Left lobe of liver (tissue), 2 donors: ENCODE data around the gene ANTXR2. TPM values are rescaled to one million over a fixed set of nuclear protein-coding genes. Genes with fewer than 3 reads are reported as not detected.
"Not testable (repeated sequence)": the region's sequence is repeated elsewhere in the genome, so short reads cannot be mapped to it uniquely, and the experiment has no call there.

ENCODE experiments used
- ATAC-seq: fragments of 200-7000 bp; cut with Tn5 transposase; one replicate; pipeline ENCODE4 v1.9.1; 2020; ENCODE audit warnings: mild to moderate bottlenecking, moderate library complexity
- DNase-seq: peaks from one replicate; pipeline ENCODE4 v3.0.0-alpha.2; 2020; ENCODE audit warnings: low spot score
- total RNA-seq: library from RNA; stranded (reverse); gene quantifications from one replicate; pipeline ENCODE4 v1.2.1, GENCODE V29; 2021
- donor health status: DM: no; HTN: no; CAD: no; lungs with moderate emphysema.
- donor health status: DM: no; HTN: yes; CAD: no.

The ANTXR2 gene
- total RNA-seq, 1 donor from 2014 or later = 31.9 TPM

DNA sequence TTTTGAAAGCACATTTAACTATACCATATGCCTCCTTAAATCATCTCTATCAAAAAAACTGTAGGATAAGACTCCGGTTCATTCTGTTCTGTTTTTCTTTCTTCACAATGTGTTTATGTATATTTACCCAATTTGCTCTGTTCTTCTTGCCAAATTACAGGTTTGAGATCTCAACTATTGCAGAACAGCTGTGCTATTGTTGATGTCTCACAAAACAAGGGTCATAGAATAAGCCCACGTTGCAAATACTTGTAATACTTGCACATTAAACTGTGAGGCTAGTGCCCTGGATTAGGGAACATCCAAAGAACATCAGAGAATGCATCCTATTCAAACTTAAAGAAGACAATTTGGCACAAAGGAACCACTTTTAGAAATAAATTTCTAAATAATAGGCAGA lies 45.4 kb downstream of the ANTXR2 start:
- no peak for DNase-seq
- ATAC-seq = no peak

DNA sequence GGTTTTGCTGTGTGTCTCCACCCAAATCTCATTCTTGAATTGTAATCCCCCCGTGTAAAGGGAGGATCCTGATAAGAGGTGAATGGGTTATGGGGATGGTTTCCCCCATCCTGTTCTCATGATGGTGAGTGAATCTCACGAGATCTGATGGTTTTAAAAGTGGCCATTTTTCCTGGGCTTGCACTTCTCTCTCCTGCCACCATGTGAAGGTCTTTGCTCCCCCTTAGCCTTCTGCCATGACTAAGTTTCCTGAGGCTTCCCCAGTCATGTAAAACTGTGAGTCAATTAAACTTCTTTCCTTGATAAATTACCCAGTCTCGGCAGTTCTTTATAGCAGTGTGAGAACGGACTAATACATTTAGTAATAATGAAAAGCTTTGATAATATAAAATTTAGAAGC lies 46.9 kb downstream of the ANTXR2 start:
- DNase-seq (no peak), ATAC-seq (no peak)

DNA sequence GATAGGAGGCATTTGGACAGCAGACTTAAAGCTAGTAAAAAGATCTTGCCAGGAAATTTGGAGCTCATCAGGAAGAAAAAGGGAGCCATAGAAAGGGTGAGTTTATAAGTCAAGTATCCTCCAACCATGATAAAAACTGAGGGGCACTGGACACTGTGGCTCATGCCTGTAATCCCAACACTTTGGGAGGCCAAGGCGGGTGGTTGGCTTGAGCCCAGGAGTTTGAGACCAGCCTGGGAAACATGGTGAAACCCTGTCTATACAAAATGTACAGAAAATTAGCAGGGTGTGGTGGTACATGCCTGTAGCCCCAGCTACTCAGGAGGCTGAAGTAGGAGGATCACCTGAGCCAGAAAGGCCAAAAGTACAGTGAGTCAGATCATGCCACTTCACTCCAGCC lies 48.7 kb downstream of the ANTXR2 start:
- no peak for DNase-seq
- no peak for ATAC-seq

DNA sequence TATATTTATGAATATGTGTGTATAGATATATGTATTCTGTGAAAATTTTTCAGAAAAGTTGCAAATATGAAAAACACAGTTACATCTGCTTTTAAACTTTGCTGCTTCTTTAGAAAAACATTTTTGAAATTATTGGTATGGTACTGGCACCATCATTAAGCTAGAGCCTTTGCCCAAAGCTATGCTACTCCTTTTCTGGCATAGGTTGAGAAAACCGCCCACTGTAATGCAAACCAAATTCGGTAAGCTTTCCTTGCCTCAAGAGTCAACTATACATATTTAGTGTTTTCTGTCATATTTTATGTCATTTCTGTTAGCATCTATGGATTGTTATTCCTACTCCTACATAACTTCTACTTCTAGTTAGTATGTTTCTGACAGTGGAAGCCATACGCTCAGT lies 50.7 kb downstream of the ANTXR2 start:
- ATAC-seq (no peak), DNase-seq (no peak)

GRCh38 chr4:80017125-80017854 lies 55.7 kb downstream of the ANTXR2 start:
- ATAC-seq (no peak), DNase-seq (no peak)

GRCh38 chr4:80016506-80016905 lies 56.5 kb downstream of the ANTXR2 start:
- DNase-seq (no peak), ATAC-seq (no peak)

DNA sequence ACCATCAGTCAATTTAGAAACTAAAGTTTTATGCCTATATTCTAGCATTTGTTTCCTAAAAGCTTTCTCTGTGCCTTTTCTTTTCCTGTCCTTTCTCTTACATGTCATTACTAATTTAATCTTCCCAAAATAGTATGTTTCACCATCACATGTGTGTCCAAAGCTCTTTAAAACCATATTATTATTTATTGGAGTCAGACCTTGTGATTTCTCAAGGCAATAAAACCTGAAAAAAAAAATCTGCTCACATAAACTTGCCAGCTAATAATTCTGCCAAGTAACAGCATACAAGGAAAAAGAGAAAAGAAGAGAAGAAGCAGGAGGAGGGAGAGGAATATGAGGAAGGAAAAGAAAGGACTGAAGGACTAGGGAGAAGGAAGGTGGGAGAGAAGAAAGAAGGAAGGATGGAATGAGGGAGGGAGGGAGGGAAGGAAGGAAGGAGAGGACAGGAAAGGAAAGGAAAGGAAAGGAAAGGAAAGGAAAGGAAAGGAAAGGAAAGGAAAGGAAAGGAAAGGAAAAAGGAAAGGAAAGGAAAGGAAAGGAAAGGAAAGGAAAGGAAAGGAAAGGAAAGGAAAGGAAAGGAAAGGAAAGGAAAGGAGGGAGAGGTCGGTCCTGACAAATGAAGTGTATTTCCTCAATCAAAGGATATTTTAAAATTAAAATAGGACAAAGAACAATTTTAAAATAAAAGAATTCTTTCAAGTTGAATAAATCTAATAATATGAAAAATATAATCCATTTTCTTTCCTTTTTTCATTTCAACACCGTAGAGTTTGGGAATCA lies 57.4 kb downstream of the ANTXR2 start:
- DNase-seq (no peak), ATAC-seq (no peak)

GRCh38 chr4:80014531-80014930 lies 58.5 kb downstream of the ANTXR2 start:
- ATAC-seq = no peak
- DNase-seq = no peak

DNA sequence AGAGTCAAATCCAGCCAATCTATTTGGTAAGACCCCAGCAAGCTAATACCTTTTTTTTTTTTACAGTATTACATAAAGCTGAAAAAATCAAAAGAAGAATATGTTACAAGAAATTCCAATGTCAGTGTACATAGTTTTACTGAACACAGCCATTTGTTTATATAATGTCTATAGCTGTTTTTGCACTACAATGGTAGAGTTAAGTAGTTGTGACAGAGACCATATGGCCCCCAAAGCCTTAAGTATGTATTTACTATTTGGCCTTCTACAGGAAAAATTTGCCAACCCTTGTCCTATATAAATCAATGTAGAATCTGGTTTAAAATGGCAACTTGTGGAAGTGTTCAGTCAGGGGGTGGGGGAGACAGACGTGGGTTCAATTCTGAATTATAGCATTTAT lies 60.7 kb downstream of the ANTXR2 start:
- ATAC-seq = no peak
- DNase-seq = no peak

- ATAC-seq (peak; percentile 59), DNase-seq (no peak)
Measured at GRCh38 chr4:80011636-80012236, 61.3 kb downstream of the ANTXR2 start.

DNA sequence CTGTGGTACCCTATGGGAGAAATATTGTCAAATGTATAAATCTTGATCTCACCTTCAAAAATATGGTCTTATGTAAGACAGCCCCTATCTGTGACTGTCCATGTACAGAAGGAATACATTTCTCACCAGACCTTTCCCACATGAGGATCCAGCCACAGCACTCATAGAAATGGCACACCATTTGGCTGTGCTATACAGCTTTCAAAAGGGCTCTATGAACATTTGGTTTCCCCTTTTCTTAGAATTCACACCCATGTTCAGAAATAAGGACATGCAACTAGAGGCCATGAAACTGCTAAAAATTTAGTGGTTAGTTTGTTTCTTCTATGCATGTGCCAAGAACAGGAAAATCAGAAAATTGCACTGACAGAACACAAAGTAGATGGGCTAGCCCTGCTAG lies 62.7 kb downstream of the ANTXR2 start:
- no peak for DNase-seq
- no peak for ATAC-seq

GRCh38 chr4:80009806-80010205 lies 63.2 kb downstream of the ANTXR2 start:
- DNase-seq = no peak
- ATAC-seq = no peak

- ATAC-seq (no peak), DNase-seq (no peak)
Measured at GRCh38 chr4:80008971-80009370, 64.1 kb downstream of the ANTXR2 start.

DNA sequence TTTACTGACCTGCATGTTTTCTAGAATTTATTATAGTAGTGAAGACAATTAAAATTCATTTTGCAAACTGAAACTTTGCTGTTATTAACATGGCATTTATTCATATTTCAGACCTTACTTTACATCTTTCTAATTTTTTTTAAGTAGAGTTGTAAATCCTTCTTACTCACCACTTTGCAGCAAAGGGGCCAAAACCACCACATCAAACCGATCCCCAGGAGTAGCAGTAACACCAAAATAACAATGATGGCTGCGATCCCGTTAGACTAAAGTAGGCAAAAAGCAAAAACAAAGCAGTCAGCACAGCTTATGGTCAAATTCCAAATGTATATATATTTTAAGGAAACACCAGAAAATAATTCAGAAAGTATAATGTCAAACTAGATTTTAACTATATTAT lies 64.7 kb downstream of the ANTXR2 start:
- ATAC-seq (no peak), DNase-seq (no peak)

GRCh38 chr4:80007745-80008149 lies 65.3 kb downstream of the ANTXR2 start:
- ATAC-seq (no peak), DNase-seq (no peak)

- DNase-seq = no peak
- peak; percentile 92 for ATAC-seq
Measured at GRCh38 chr4:80006935-80007744, 65.9 kb downstream of the ANTXR2 start.

DNA sequence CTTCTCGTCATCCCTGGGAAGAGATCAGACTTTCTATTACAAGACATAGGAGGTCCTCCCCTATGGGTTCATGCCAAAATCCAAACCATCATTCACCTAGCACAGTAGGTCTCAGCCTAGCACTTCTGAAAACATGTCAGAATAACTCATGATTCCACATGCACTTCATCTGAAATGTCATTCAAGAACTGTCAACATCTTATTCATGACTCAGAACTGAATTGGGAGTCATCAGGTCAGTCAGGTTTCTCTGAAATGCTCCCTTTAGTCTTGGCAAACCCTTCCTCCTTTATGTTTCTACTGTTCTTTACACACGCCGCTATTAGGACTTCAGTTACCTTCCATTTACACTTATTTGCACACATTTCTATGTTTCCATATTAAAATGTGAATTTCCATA lies 67.2 kb downstream of the ANTXR2 start:
- no peak for ATAC-seq
- no peak for DNase-seq

DNA sequence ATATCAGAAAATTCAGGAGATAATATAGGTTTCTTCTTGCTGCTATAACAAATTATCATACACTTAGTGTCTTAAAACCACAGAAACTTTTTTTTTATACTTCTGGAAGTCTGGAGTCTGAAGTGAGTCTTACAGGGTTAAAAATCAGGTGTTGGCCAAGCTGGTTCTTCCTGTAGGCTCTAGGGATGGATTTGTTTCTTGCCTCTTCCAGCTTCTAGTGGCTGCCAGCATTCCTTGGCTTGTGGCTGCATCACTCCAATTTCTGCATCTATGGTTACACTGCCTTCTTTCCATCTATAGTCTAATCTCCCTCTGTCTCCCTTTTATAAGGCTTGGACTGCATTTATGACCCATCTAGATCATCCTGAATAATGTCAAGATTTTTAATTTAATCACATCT lies 68.7 kb downstream of the ANTXR2 start:
- ATAC-seq = no peak
- no peak for DNase-seq

DNA sequence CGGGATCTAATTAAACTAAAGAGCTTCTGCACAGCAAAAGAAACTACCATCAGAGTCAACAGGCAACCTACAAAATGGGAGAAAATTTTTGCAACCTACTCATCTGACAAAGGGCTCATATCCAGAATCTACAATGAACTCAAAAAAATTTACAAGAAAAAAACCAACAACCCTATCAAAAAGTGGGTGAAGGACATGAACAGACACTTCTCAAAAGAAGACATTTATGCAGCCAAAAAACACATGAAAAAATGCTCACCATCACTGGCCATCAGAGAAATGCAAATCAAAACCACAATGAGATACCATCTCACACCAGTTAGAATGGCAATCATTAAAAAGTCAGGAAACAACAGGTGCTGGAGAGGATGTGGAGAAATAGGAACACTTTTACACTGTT lies 70.5 kb downstream of the ANTXR2 start:
- DNase-seq, ATAC-seq: not testable (repeated sequence)

DNA sequence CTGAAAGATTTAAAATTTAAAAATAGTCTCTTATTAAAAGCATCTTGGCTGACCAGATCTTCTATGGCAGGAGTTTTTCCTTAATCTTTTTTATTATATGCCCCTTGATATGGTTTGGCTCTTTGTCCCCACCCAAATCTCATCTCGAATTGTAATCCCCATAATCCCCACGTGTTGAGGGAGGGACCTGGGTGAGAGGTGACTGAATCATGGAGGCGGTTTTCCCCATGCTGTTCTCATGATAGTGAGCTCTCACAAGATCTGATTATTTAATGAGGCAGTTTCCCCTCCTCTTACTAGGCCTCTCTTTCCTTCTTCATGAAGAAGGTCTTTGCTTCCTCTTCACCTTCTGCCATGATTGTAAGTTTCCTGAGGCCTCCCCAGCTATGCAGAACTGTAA lies 74.0 kb downstream of the ANTXR2 start:
- ATAC-seq, DNase-seq: not testable (repeated sequence)

- ATAC-seq = no peak
- no peak for DNase-seq
Measured at GRCh38 chr4:79998201-79998600, 74.8 kb downstream of the ANTXR2 start.
